ENCODE measurements around the gene CCDC112.

CCDC112 gene

DNA sequence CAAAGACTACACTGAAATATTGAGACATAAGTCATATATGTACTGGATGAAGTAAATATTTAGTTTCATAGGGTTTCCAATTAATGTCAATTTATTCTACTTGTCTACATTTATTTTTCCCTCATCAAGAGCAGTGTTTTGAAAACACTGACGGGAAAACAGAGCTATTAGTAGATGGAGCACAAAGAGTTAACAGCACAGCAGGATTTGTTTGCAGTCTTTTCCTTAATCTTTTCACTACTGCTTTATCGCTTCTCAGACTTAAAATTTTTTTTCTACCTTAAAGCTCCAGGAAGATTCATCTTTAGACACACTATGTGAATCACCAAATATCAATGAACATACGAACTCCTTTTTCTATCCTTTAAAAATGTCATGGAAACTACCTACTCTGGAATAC is 59.4 kb downstream of the CCDC112 start:
- no peak overlapping the region for H3K4me3 ChIP-seq (ENCODE audit: low read depth, low read length)
- no peak for DNase-seq (ENCODE audit: low read depth)
- no peak for TF ChIP-seq MYC (IDR thresholded peaks at IDR 0.05; ENCODE audit: low read depth, low read length)
- TF ChIP-seq, protein P1, sequence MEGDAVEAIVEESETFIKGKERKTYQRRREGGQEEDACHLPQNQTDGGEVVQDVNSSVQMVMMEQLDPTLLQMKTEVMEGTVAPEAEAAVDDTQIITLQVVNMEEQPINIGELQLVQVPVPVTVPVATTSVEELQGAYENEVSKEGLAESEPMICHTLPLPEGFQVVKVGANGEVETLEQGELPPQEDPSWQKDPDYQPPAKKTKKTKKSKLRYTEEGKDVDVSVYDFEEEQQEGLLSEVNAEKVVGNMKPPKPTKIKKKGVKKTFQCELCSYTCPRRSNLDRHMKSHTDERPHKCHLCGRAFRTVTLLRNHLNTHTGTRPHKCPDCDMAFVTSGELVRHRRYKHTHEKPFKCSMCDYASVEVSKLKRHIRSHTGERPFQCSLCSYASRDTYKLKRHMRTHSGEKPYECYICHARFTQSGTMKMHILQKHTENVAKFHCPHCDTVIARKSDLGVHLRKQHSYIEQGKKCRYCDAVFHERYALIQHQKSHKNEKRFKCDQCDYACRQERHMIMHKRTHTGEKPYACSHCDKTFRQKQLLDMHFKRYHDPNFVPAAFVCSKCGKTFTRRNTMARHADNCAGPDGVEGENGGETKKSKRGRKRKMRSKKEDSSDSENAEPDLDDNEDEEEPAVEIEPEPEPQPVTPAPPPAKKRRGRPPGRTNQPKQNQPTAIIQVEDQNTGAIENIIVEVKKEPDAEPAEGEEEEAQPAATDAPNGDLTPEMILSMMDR (IDR thresholded peaks at IDR 0.05; ENCODE audit: low read depth, low read length): no peak
- TF ChIP-seq POLR2A (IDR thresholded peaks at IDR 0.05; ENCODE audit: extremely low read depth, insufficient read length): no peak
- TF ChIP-seq MAX (IDR thresholded peaks at IDR 0.05; ENCODE audit: low read depth, low read length): no peak

- TF ChIP-seq, protein P1 (IDR thresholded peaks at IDR 0.05; ENCODE audit: low read depth, low read length): no peak
- TF ChIP-seq MAX (IDR thresholded peaks at IDR 0.05; ENCODE audit: low read depth, low read length) (no peak), POLR2A (IDR thresholded peaks at IDR 0.05; ENCODE audit: extremely low read depth, insufficient read length) (no peak), MYC (IDR thresholded peaks at IDR 0.05; ENCODE audit: low read depth, low read length) (no peak)
- H3K4me3 ChIP-seq (ENCODE audit: low read depth, low read length): no peak overlapping the region
- DNase-seq (ENCODE audit: low read depth): no peak
These were observed 59.9 kb downstream of the CCDC112 start for GRCh38 chr5:115236599-115236998.

- DNase-seq (ENCODE audit: low read depth): no peak
- H3K4me3 ChIP-seq (ENCODE audit: low read depth, low read length): no peak overlapping the region
- TF ChIP-seq, protein P1 (IDR thresholded peaks at IDR 0.05; ENCODE audit: low read depth, low read length): no peak
- TF ChIP-seq MAX (IDR thresholded peaks at IDR 0.05; ENCODE audit: low read depth, low read length) (no peak), POLR2A (IDR thresholded peaks at IDR 0.05; ENCODE audit: extremely low read depth, insufficient read length) (no peak), MYC (IDR thresholded peaks at IDR 0.05; ENCODE audit: low read depth, low read length) (no peak)
These were observed 64.9 kb downstream of the CCDC112 start for GRCh38 chr5:115231598-115231997.

DNA sequence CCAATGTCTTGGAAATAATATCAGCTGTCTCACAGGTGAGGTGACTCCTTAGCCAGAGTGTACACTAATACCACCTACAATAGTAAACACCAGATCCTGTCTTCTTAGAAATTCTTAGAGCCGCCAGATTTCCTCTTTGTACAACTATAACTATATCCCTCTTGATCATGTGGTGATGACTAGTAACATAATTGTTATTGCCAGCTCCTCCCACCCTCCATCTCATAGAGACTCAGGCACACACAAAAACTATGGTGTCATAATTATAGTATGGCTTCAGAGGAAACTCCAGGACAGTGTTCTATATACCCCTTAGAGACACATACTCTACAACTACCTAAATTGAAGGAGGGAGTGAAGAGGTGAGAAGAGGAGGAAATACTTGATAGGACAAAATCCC is 66.8 kb downstream of the CCDC112 start:
- no peak overlapping the region for H3K4me3 ChIP-seq (ENCODE audit: low read depth, low read length)
- no peak for TF ChIP-seq MAX (IDR thresholded peaks at IDR 0.05; ENCODE audit: low read depth, low read length)
- TF ChIP-seq, protein P1 (IDR thresholded peaks at IDR 0.05; ENCODE audit: low read depth, low read length): no peak
- no peak for TF ChIP-seq MYC (IDR thresholded peaks at IDR 0.05; ENCODE audit: low read depth, low read length)
- TF ChIP-seq POLR2A (IDR thresholded peaks at IDR 0.05; ENCODE audit: extremely low read depth, insufficient read length): no peak
- no peak for DNase-seq (ENCODE audit: low read depth)

DNA sequence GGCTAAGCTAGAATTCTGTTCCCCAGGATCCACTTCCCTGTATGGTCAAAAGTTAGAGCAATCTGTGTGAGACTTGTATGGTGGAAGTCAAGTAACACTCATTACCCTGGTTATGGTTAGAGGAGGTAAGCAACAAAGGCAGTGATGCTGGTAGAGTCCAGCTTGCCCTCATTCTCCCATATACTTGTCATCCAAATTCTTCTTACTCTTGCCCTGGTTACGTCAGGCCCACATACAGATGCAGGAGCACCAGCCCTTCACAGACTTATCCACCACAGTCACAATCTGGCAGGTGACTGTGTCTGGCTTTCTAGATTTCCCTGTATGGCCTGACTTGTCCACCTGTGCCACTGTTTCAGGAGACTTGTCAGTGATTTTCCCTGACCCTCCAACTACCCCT is 69.2 kb downstream of the CCDC112 start:
- TF ChIP-seq MYC (IDR thresholded peaks at IDR 0.05; ENCODE audit: low read depth, low read length): no peak
- no peak for TF ChIP-seq MAX (IDR thresholded peaks at IDR 0.05; ENCODE audit: low read depth, low read length)
- TF ChIP-seq, protein P1 (IDR thresholded peaks at IDR 0.05; ENCODE audit: low read depth, low read length): no peak
- no peak for TF ChIP-seq POLR2A (IDR thresholded peaks at IDR 0.05; ENCODE audit: extremely low read depth, insufficient read length)
- no peak overlapping the region for H3K4me3 ChIP-seq (ENCODE audit: low read depth, low read length)
- no peak for DNase-seq (ENCODE audit: low read depth)

All from NB4 (cell line).